KBM-7 (cell line): ENCODE results near the gene RBP3.

Source experiments
- DNase-seq: peaks from one replicate; pipeline ENCODE4 v3.0.0-alpha.2; 2015
- in situ Hi-C: fragments of 300-500 bp; cut with MboI; formaldehyde crosslinking; loops from 2 replicates; pipeline ENCODE4 v1.14.3; 2020; ENCODE audit warnings: low sequenced_read_pairs, low pct_unique_long_range_greater_than_20kb, mixed read lengths

RBP3 gene

GRCh38 chr10:47315421-47315820, 32.7 kb upstream of the RBP3 start:
- in situ Hi-C loops: no loop called here
- DNase-seq: no peak

- in situ Hi-C loops: no loop called here
- no peak for DNase-seq
Measured at GRCh38 chr10:47316131-47316530, 32.0 kb upstream of the RBP3 start.

- DNase-seq: no peak
- in situ Hi-C loops: no loop called here
Measured at GRCh38 chr10:47317251-47317650, 30.9 kb upstream of the RBP3 start.

- DNase-seq: no peak
- in situ Hi-C loops: no loop called here
Measured at GRCh38 chr10:47318706-47319105, 29.5 kb upstream of the RBP3 start.

- in situ Hi-C loops: no loop called here
- DNase-seq: no peak
Measured at GRCh38 chr10:47319784-47320183, 28.4 kb upstream of the RBP3 start.

- DNase-seq: no peak
- in situ Hi-C loops: no loop called here
Measured at GRCh38 chr10:47320812-47321211, 27.4 kb upstream of the RBP3 start.

- in situ Hi-C loops: no loop called here
- DNase-seq: no peak
Measured at GRCh38 chr10:47321521-47322195, 26.5 kb upstream of the RBP3 start.

GRCh38 chr10:47322300-47323061, 25.7 kb upstream of the RBP3 start, which contains the start of gene GDF2:
Gene GDF2, plus strand, starts transcription at chr10:47322454. Its CDS starts 215 bp downstream, at chr10:47322669.
- DNase-seq: no peak
- in situ Hi-C loops: no loop called here

- no peak for DNase-seq
- in situ Hi-C loops: no loop called here
Measured at GRCh38 chr10:47323087-47323486, 25.1 kb upstream of the RBP3 start.

- DNase-seq: no peak
- in situ Hi-C loops: no loop called here
Measured at GRCh38 chr10:47323636-47324296, 24.4 kb upstream of the RBP3 start.

GRCh38 chr10:47325303-47326291, 22.6 kb upstream of the RBP3 start:
- DNase-seq: no peak
- in situ Hi-C loops: no loop called here

GRCh38 chr10:47326306-47326926, 21.7 kb upstream of the RBP3 start:
- in situ Hi-C loops: no loop called here
- no peak for DNase-seq

GRCh38 chr10:47326927-47327330, 21.2 kb upstream of the RBP3 start:
- no peak for DNase-seq
- in situ Hi-C loops: no loop called here

GRCh38 chr10:47329855-47330254, 18.3 kb upstream of the RBP3 start:
- in situ Hi-C loops: no loop called here
- no peak for DNase-seq

GRCh38 chr10:47330366-47330765, 17.8 kb upstream of the RBP3 start:
- in situ Hi-C loops: no loop called here
- no peak for DNase-seq

- in situ Hi-C loops: no loop called here
- DNase-seq: no peak
Measured at GRCh38 chr10:47330804-47331203, 17.4 kb upstream of the RBP3 start.

GRCh38 chr10:47331491-47331890, 16.7 kb upstream of the RBP3 start:
- DNase-seq: no peak
- in situ Hi-C loops: no loop called here

- in situ Hi-C loops: no loop called here
- no peak for DNase-seq
Measured at GRCh38 chr10:47331954-47332353, 16.2 kb upstream of the RBP3 start.

- in situ Hi-C loops: no loop called here
- no peak for DNase-seq
Measured at GRCh38 chr10:47332371-47332770, 15.8 kb upstream of the RBP3 start.
